ENCODE measurements around the gene P2RX1.
A peak's percentile ranks its signal among the peaks of the same experiment; 100 is the strongest.

Gene P2RX1

GRCh38 chr17:3954976-3955672, 38.9 kb upstream of the P2RX1 start:
- peak overlapping the region; percentile 43 for H3K27ac ChIP-seq
- peaks cover 20 to 22% of the 10 kb centered on the region in 2 experiments for H3K4me1 ChIP-seq (ENCODE audit: control insufficient read depth in 1 of 2, insufficient read depth in 1 of 2, low read depth in 1 of 2, low read length in 1 of 2)
- H3K27me3 ChIP-seq, result no peaks in the 10 kb centered on the region
- TF ChIP-seq CTCF (IDR thresholded peaks at IDR 0.05), result no peak
- peaks cover 76% of the 10 kb centered on the region for H3K36me3 ChIP-seq
- H3K9me3 ChIP-seq, result no peaks in the 10 kb centered on the region
- no peak overlapping the region for H3K4me3 ChIP-seq (ENCODE audit: low read depth in 1 of 2, low read length in 1 of 2)

- H3K27ac ChIP-seq, result peak overlapping the region; percentile 29
- peaks cover 86% of the 10 kb centered on the region for H3K36me3 ChIP-seq
- H3K4me1 ChIP-seq (ENCODE audit: control insufficient read depth in 1 of 2, insufficient read depth in 1 of 2, low read depth in 1 of 2, low read length in 1 of 2), result peaks cover 9 to 12% of the 10 kb centered on the region in 2 experiments
- TF ChIP-seq CTCF (IDR thresholded peaks at IDR 0.05), result no peak
- no peak overlapping the region for H3K4me3 ChIP-seq (ENCODE audit: low read depth in 1 of 2, low read length in 1 of 2)
- H3K9me3 ChIP-seq, result no peaks in the 10 kb centered on the region
- H3K27me3 ChIP-seq, result no peaks in the 10 kb centered on the region
Observed at GRCh38 chr17:3954086-3954485, 37.8 kb upstream of the P2RX1 start.

- Histone ChIP-seq H3K36me3 (peaks cover 91% of the 10 kb centered on the region), H3K27me3 (no peaks in the 10 kb centered on the region), H3K27ac (peak overlapping the region; percentile 29), H3K9me3 (no peaks in the 10 kb centered on the region), H3K4me3 (ENCODE audit: low read depth in 1 of 2, low read length in 1 of 2) (no peak overlapping the region), H3K4me1 (ENCODE audit: control insufficient read depth in 1 of 2, insufficient read depth in 1 of 2, low read depth in 1 of 2, low read length in 1 of 2) (peaks cover 7 to 8% of the 10 kb centered on the region in 2 experiments)
- TF ChIP-seq CTCF (IDR thresholded peaks at IDR 0.05), result no peak
Observed at GRCh38 chr17:3953542-3953941, 37.3 kb upstream of the P2RX1 start.

GRCh38 chr17:3952186-3952585, 35.9 kb upstream of the P2RX1 start:
- Histone ChIP-seq H3K36me3 (peaks cover 94% of the 10 kb centered on the region), H3K27ac (no peak overlapping the region), H3K9me3 (no peaks in the 10 kb centered on the region), H3K4me1 (ENCODE audit: control insufficient read depth in 1 of 2, insufficient read depth in 1 of 2, low read depth in 1 of 2, low read length in 1 of 2) (no peaks in the 10 kb centered on the region), H3K4me3 (ENCODE audit: low read depth in 1 of 2, low read length in 1 of 2) (no peak overlapping the region), H3K27me3 (no peaks in the 10 kb centered on the region)
- TF ChIP-seq CTCF (IDR thresholded peaks at IDR 0.05), result no peak

- Histone ChIP-seq H3K36me3 (peaks cover 94% of the 10 kb centered on the region), H3K27ac (no peak overlapping the region), H3K4me3 (ENCODE audit: low read depth in 1 of 2, low read length in 1 of 2) (no peak overlapping the region), H3K4me1 (ENCODE audit: control insufficient read depth in 1 of 2, insufficient read depth in 1 of 2, low read depth in 1 of 2, low read length in 1 of 2) (no peaks in the 10 kb centered on the region), H3K9me3 (no peaks in the 10 kb centered on the region), H3K27me3 (no peaks in the 10 kb centered on the region)
- TF ChIP-seq CTCF (IDR thresholded peaks at IDR 0.05), result no peak
Observed at GRCh38 chr17:3951420-3951819, 35.2 kb upstream of the P2RX1 start.

Measured in neutrophil (primary cell).